Colonic mucosa (tissue), 4 donors: ENCODE measurements around the gene NAPB. TPM values are rescaled to one million over a fixed set of nuclear protein-coding genes. Genes with fewer than 3 reads are reported as not detected.

Experiments
- DNase-seq: peaks from one replicate; pipeline ENCODE4 v3.0.0-alpha.2; 2020
- H3K27ac ChIP-seq: fragments of 200-600 bp; one replicate; pipeline ENCODE4 v1.8.0; 2021
- H3K27me3 ChIP-seq: fragments of 200-600 bp; one replicate; pipeline ENCODE4 v1.8.0; 2021
- H3K36me3 ChIP-seq: fragments of 200-600 bp; one replicate; pipeline ENCODE4 v1.8.0; 2021
- H3K4me1 ChIP-seq: fragments of 200-600 bp; one replicate; pipeline ENCODE4 v1.8.0; 2021; ENCODE audit warnings: mild to moderate bottlenecking
- H3K4me3 ChIP-seq: fragments of 200-600 bp; one replicate; pipeline ENCODE4 v1.8.0; 2021
- H3K9ac ChIP-seq, 2 donors: one replicate each; pipeline ENCODE4 v1.7.0; 2013; ENCODE audit warnings: control low read depth in 2 of 2, low read depth in 2 of 2, low read length in 2 of 2
- H3K9me3 ChIP-seq: fragments of 200-600 bp; one replicate; pipeline ENCODE4 v1.8.0; 2021
- CTCF ChIP-seq: fragments of 200-600 bp; IDR thresholded peaks from one replicate; pipeline ENCODE4 v1.8.0; 2022; ENCODE audit warnings: antibody characterized with exemption, mild to moderate bottlenecking
- intact Hi-C: fragments of 100-400 bp; cut with DNase I; formaldehyde crosslinking; loops from one replicate; pipeline ENCODE4 v1.14.1; 2022
- total RNA-seq, 2 donors: library from RNA; stranded (reverse); fragmentation: NEBNext Ultra II Directional in 1 of 2; extraction: Animal tissue kit (Norgen Biotek cat#: 25700) in 1 of 2; gene quantifications; one replicate each; pipeline ENCODE4 v1.2.1, GENCODE V29; 2021
- donor health status: healthy.
- donor health status: DM: no; HTN: no; CAD: no.
- donor health status: DM: no; HTN: no; CAD: no.

Gene NAPB
- total RNA-seq, 2 donors from 2014 or later, result 7.5 to 8.4 TPM

GRCh38 chr20:23341073-23341472 is 80.2 kb downstream of the NAPB start:
- H3K9me3 ChIP-seq, result no peaks in the 10 kb centered on the region
- DNase-seq, result no peak
- no peaks in the 10 kb centered on the region for H3K27me3 ChIP-seq
- no peak overlapping the region for H3K27ac ChIP-seq
- no peaks in the 10 kb centered on the region for H3K36me3 ChIP-seq
- no peaks in the 10 kb centered on the region for H3K4me1 ChIP-seq
- TF ChIP-seq CTCF, result no peak
- intact Hi-C loops, result loop anchor here (10.0 kb wide), 1 partner anchor 646 kb away; no protein-coding TSS in a partner anchor
- H3K4me3 ChIP-seq, result no peak overlapping the region
- H3K9ac ChIP-seq, result no peak overlapping the region

- no peaks in the 10 kb centered on the region for H3K36me3 ChIP-seq
- no peak overlapping the region for H3K9ac ChIP-seq
- no peaks in the 10 kb centered on the region for H3K27me3 ChIP-seq
- intact Hi-C loops, result loop anchor here (10.0 kb wide), 1 partner anchor 646 kb away; no protein-coding TSS in a partner anchor
- DNase-seq, result no peak
- H3K27ac ChIP-seq, result no peak overlapping the region
- no peak overlapping the region for H3K4me3 ChIP-seq
- TF ChIP-seq CTCF, result peak; percentile 37
- no peaks in the 10 kb centered on the region for H3K4me1 ChIP-seq
- H3K9me3 ChIP-seq, result no peaks in the 10 kb centered on the region
Measured at GRCh38 chr20:23340524-23340923, 80.8 kb downstream of the NAPB start.

GRCh38 chr20:23339986-23340385 is 81.3 kb downstream of the NAPB start:
- Histone ChIP-seq H3K9me3 (no peaks in the 10 kb centered on the region), H3K4me3 (no peak overlapping the region), H3K36me3 (no peaks in the 10 kb centered on the region), H3K27me3 (no peaks in the 10 kb centered on the region), H3K27ac (no peak overlapping the region), H3K4me1 (no peaks in the 10 kb centered on the region), H3K9ac (no peak overlapping the region)
- intact Hi-C loops, result loop anchor here (10.0 kb wide), 1 partner anchor 645 kb away; no protein-coding TSS in a partner anchor
- DNase-seq, result no peak
- no peak for TF ChIP-seq CTCF

- Histone ChIP-seq H3K36me3 (no peaks in the 10 kb centered on the region), H3K27ac (no peak overlapping the region), H3K27me3 (no peaks in the 10 kb centered on the region), H3K4me3 (no peak overlapping the region), H3K4me1 (no peaks in the 10 kb centered on the region), H3K9ac (no peak overlapping the region), H3K9me3 (no peaks in the 10 kb centered on the region)
- TF ChIP-seq CTCF, result no peak
- no peak for DNase-seq
- intact Hi-C loops, result no loop called here
Measured at GRCh38 chr20:23337312-23337711, 84.0 kb downstream of the NAPB start.

GRCh38 chr20:23336476-23336875 is 84.8 kb downstream of the NAPB start:
- Histone ChIP-seq H3K27me3 (no peaks in the 10 kb centered on the region), H3K4me3 (no peak overlapping the region), H3K36me3 (no peaks in the 10 kb centered on the region), H3K4me1 (no peaks in the 10 kb centered on the region), H3K27ac (no peak overlapping the region), H3K9me3 (no peaks in the 10 kb centered on the region), H3K9ac (no peak overlapping the region)
- DNase-seq, result no peak
- TF ChIP-seq CTCF, result no peak
- intact Hi-C loops, result no loop called here
